Hematopoietic multipotent progenitor cell (in vitro differentiated cells): Measurements from ENCODE around the gene KTI12. TPM values are rescaled to one million over a fixed set of nuclear protein-coding genes. Genes with fewer than 3 reads are reported as not detected.
A peak's percentile ranks its signal among the peaks of the same experiment; 100 is the strongest.

Source experiments
- DNase-seq, 3 donors: peaks; one replicate each; pipeline ENCODE4 v3.0.0-alpha.2; 2011 to 2015; ENCODE audit warnings: low read depth in 2 of 3, low spot score in 2 of 3
- small RNA-seq: library from RNA; depleted of rRNA; stranded (forward); fragments of <200 nt; gene quantifications from one replicate; pipeline ENCODE3, GENCODE V24; 2012
- total RNA-seq: library from RNA; depleted of rRNA; stranded (reverse); fragments of >200 nt; gene quantifications from one replicate; pipeline ENCODE4 v1.2.3, GENCODE V29; 2012

Gene KTI12
- total RNA-seq, 1 donor = 24.0 TPM

- peak in 1 of 3 donors; percentile 9 for DNase-seq
These were observed 43.8 kb downstream of the KTI12 start for GRCh38 chr1:51989582-51990477.

DNA sequence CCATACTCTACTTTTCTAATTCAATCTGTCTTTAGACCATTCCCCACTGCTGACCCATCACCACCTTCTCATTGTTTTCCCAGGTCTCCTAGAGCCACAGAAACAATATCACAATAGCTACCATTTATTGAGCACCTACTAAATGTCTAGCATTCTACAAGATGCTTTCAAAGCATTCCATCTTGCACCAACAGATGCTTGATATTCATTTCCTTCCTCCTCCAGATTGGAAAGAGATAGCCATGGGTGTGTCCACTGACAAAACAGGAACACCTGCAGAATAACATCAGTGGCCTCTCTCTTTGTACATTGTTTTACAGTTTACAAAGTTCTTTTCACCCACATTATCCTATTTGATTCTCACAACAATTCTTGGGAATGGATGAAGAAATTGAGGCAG, 45.4 kb downstream of the KTI12 start:
- no peak for DNase-seq

DNA sequence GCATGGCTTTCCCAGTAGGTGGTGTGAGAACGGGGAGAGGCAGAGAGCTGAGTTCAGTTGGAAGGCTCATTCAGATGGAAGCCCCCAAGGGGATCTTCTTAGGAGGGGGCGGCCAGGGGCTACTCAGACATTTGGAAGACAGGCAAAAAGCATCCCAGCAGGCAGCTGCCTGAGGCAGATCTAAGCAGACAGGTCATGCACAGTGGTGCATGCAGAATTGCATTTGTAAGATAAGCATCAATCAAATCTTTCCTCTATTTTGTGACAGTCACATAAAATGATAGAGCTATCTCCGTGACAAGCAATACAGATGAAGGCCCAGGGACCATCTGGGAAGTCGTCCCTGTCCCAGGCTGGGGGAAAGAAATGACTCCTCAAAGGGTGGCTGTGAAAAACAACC, 46.9 kb downstream of the KTI12 start:
- no peak for DNase-seq

GRCh38 chr1:51982161-51982560, 51.4 kb downstream of the KTI12 start:
- no peak for DNase-seq

Small RNA genes within 50 kb of the gene (small RNA-seq; reads per million reads assigned to genes)
- not detected for gene RN7SL290P

Other genes starting within 250 kb of the KTI12 start
- 31.0 TPM for gene NRDC, start 155.1 kb downstream of the KTI12 start, total RNA-seq
- gene RAB3B, start 43.1 kb downstream of the KTI12 start, total RNA-seq = under 0.01 TPM
- 18.9 TPM for gene TXNDC12, start 21.4 kb upstream of the KTI12 start, total RNA-seq
- 17.5 TPM for gene BTF3L4, start 22.5 kb upstream of the KTI12 start, total RNA-seq
- gene ZFYVE9, start 108.3 kb upstream of the KTI12 start, total RNA-seq = 4.8 TPM